Right lung (tissue), 5 donors: ENCODE data around the gene NCOA5. TPM values are rescaled to one million over a fixed set of nuclear protein-coding genes. Genes with fewer than 3 reads are reported as not detected.
"Not testable (repeated sequence)": the region's sequence is repeated elsewhere in the genome, so short reads cannot be mapped to it uniquely, and the experiment has no call there.

ENCODE experiments used
- DNase-seq, 2 donors: peaks; one replicate each; pipeline ENCODE4 v3.0.0-alpha.2; 2013
- polyA plus RNA-seq, 5 donors: library from polyadenylated mRNA; unstranded; fragments of 120-200 nt; gene quantifications; one replicate each; pipeline versions ENCODE4 v1.2.1 to v1.2.3, GENCODE V29; 2013; ENCODE audit warnings: inconsistent platforms in 1 of 5, low replicate concordance in 1 of 5; ENCODE audit not compliant: insufficient read length in 5 of 5, insufficient read depth in 1 of 5

NCOA5 gene
- polyA plus RNA-seq, 5 donors, result 45.0 to 58.9 (median 49.9) TPM

GRCh38 chr20:46122071-46122470 is 32.3 kb upstream of the NCOA5 start:
- no peak for DNase-seq

- DNase-seq, result no peak
Observed at GRCh38 chr20:46121184-46121930, 31.6 kb upstream of the NCOA5 start.

GRCh38 chr20:46120136-46120535 is 30.4 kb upstream of the NCOA5 start:
- no peak for DNase-seq

GRCh38 chr20:46119547-46119946 is 29.8 kb upstream of the NCOA5 start:
- DNase-seq, result no peak

- DNase-seq, result no peak
Observed at GRCh38 chr20:46119028-46119546, 29.3 kb upstream of the NCOA5 start.

- no peak for DNase-seq
Observed at GRCh38 chr20:46118481-46119020, 28.8 kb upstream of the NCOA5 start.

GRCh38 chr20:46117704-46118467 is 28.1 kb upstream of the NCOA5 start, which contains the start of gene CD40:
CD40 (plus strand) TSS chr20:46118314; CDS start chr20:46118344, 30 bp downstream.
- DNase-seq, result peak; percentile 43 to 62

- DNase-seq, result no peak
Observed at GRCh38 chr20:46114449-46114848, 24.7 kb upstream of the NCOA5 start.

GRCh38 chr20:46113113-46113470 is 23.3 kb upstream of the NCOA5 start:
- no peak for DNase-seq

GRCh38 chr20:46112430-46113112 is 22.8 kb upstream of the NCOA5 start:
- DNase-seq, result no peak

GRCh38 chr20:46111836-46112212 is 22.1 kb upstream of the NCOA5 start:
- DNase-seq, result no peak

GRCh38 chr20:46111028-46111835 is 21.5 kb upstream of the NCOA5 start:
- no peak for DNase-seq

GRCh38 chr20:46108976-46109375 is 19.2 kb upstream of the NCOA5 start:
- no peak for DNase-seq

GRCh38 chr20:46108435-46108841 is 18.7 kb upstream of the NCOA5 start:
- no peak for DNase-seq

- DNase-seq, result no peak
Observed at GRCh38 chr20:46107061-46107460, 17.3 kb upstream of the NCOA5 start.

GRCh38 chr20:46104262-46104661 is 14.5 kb upstream of the NCOA5 start:
- DNase-seq, result no peak

GRCh38 chr20:46102940-46103339 is 13.2 kb upstream of the NCOA5 start:
- no peak for DNase-seq

GRCh38 chr20:46101957-46102356 is 12.2 kb upstream of the NCOA5 start:
- no peak for DNase-seq

- no peak for DNase-seq
Observed at GRCh38 chr20:46100988-46101387, 11.2 kb upstream of the NCOA5 start.

GRCh38 chr20:46100444-46100843 is 10.7 kb upstream of the NCOA5 start:
- DNase-seq, result not testable (repeated sequence)
